Psoas muscle (tissue), 8 donors: ENCODE data around the gene TRIM40. TPM values are rescaled to one million over a fixed set of nuclear protein-coding genes. Genes with fewer than 3 reads are reported as not detected.

Experiments
- ATAC-seq, 4 donors: fragments of 200-7000 bp; cut with Tn5 transposase; one replicate each; pipeline ENCODE4 v1.9.1; 2020; ENCODE audit warnings: moderate library complexity in 3 of 4, mild to moderate bottlenecking in 2 of 4
- DNase-seq, 2 donors: peaks; one replicate each; pipeline ENCODE4 v3.0.0-alpha.2; 2020
- H3K27ac ChIP-seq: fragments of 200-600 bp; one replicate; pipeline ENCODE4 v1.8.0; 2022
- H3K27me3 ChIP-seq, 3 donors: fragments of 200-600 bp in 1 of 3; one replicate each; pipeline versions ENCODE4 v1.6.1 to v1.8.0; 2013 to 2022; ENCODE audit warnings: low read length in 2 of 3, mild to moderate bottlenecking in 2 of 3, moderate library complexity in 1 of 3; ENCODE audit not compliant: insufficient read depth in 3 of 3
- H3K36me3 ChIP-seq, 2 donors: fragments of 200-600 bp in 1 of 2; one replicate each; pipeline versions ENCODE4 v1.6.1 to v1.8.0; 2013 to 2022; ENCODE audit warnings: low read depth in 1 of 2, mild to moderate bottlenecking in 1 of 2, moderate library complexity in 1 of 2; ENCODE audit not compliant: insufficient read depth in 1 of 2
- H3K4me1 ChIP-seq: fragments of 200-600 bp; one replicate; pipeline ENCODE4 v1.8.0; 2022
- H3K4me3 ChIP-seq: fragments of 200-600 bp; one replicate; pipeline ENCODE4 v1.8.0; 2022; ENCODE audit warnings: mild to moderate bottlenecking
- H3K9me3 ChIP-seq: fragments of 200-600 bp; one replicate; pipeline ENCODE4 v1.8.0; 2022
- CTCF ChIP-seq: fragments of 200-600 bp; IDR thresholded peaks from one replicate; pipeline ENCODE4 v1.8.0; 2022; ENCODE audit warnings: antibody characterized with exemption
- WGBS, 3 donors: extraction: QIAGEN DNeasy Blood & Tissue Kit; methylation state at CpG; one replicate each; pipeline versions ENCODE4 v1.1.6 to v1.1.7; 2013; 5-methylcytosine and 5-hydroxymethylcytosine counted together
- intact Hi-C, 2 donors: fragments of 100-400 bp; cut with DNase I; formaldehyde crosslinking; loops; one replicate each; pipeline versions ENCODE4 v1.11.0 to v1.14.2; 2022
- polyA plus RNA-seq, 3 donors: library from polyadenylated mRNA; stranded (reverse); fragments of 200-250 nt; gene quantifications; one replicate each; pipeline ENCODE4 v1.2.3, GENCODE V29; 2013
- total RNA-seq, 4 donors: library from RNA; stranded (reverse); fragmentation: NEBNext Ultra II Directional in 2 of 4; extraction: Animal tissue kit (Norgen Biotek cat#: 25700) in 2 of 4; gene quantifications; one replicate each; pipeline versions ENCODE4 v1.2.1 to v1.2.4, GENCODE V29; 2021 to 2023
- donor health status: healthy with polysubstance abuse.
- donor health status: DM: no; HTN: no; CAD: no; lungs with moderate emphysema.
- donor health status: Bipolar disorder and iron deficiency.
- donor health status: healthy.
- donor health status: DM: yes; HTN: yes; CAD: no.
- donor health status: DM: no; HTN: no; CAD: no.
- donor health status: DM: no; HTN: no; CAD: no.
- donor health status: DM: yes; HTN: yes; CAD: no.

The TRIM40 gene
- total and polyA plus RNA-seq, 7 donors = 0.03 TPM; not detected in 6

GRCh38 chr6:30178837-30179236 lies 42.9 kb downstream of the TRIM40 start:
- H3K27me3 ChIP-seq = peaks cover 0 to 27% (median 5%) of the 10 kb centered on the region in 3 donors
- DNase-seq = no peak
- H3K27ac ChIP-seq = no peak overlapping the region
- intact Hi-C loops = no loop called here
- no peak for TF ChIP-seq CTCF
- no peaks in the 10 kb centered on the region for H3K4me1 ChIP-seq
- ATAC-seq = no peak
- 0 to 92% (median 46%) methylated on average over 1 of the region's 1 CpG for WGBS, 3 donors
- H3K36me3 ChIP-seq = no peaks in the 10 kb centered on the region
- H3K4me3 ChIP-seq = no peak overlapping the region
- H3K9me3 ChIP-seq = no peaks in the 10 kb centered on the region

GRCh38 chr6:30180145-30180544 lies 44.2 kb downstream of the TRIM40 start:
- DNase-seq (no peak), ATAC-seq (no peak)
- intact Hi-C loops = no loop called here
- Histone ChIP-seq H3K9me3 (no peaks in the 10 kb centered on the region), H3K4me3 (no peak overlapping the region), H3K4me1 (no peaks in the 10 kb centered on the region), H3K36me3 (peaks cover 0 to 5% of the 10 kb centered on the region in 2 donors), H3K27ac (no peak overlapping the region), H3K27me3 (peaks cover 0 to 17% (median 2%) of the 10 kb centered on the region in 3 donors)
- no peak for TF ChIP-seq CTCF
- WGBS, 3 donors = 90 to 93% (median 92%) methylated on average over 1 of the region's 1 CpG

- TF ChIP-seq CTCF = no peak
- Histone ChIP-seq H3K4me1 (no peaks in the 10 kb centered on the region), H3K27ac (no peak overlapping the region), H3K36me3 (peaks cover 7 to 44% of the 10 kb centered on the region in 2 donors), H3K4me3 (no peak overlapping the region), H3K9me3 (no peaks in the 10 kb centered on the region), H3K27me3 (peaks cover 0 to 1% (median 0%) of the 10 kb centered on the region in 3 donors)
- ATAC-seq (no peak), DNase-seq (no peak)
- 71 to 94% (median 90%) methylated on average over 5 of the region's 5 CpGs for WGBS, 3 donors
- intact Hi-C loops = no loop called here
Observed at GRCh38 chr6:30184417-30185031, 48.6 kb downstream of the TRIM40 start.

- Histone ChIP-seq H3K27ac (no peak overlapping the region), H3K9me3 (no peaks in the 10 kb centered on the region), H3K4me1 (no peaks in the 10 kb centered on the region), H3K36me3 (peaks cover 18 to 58% of the 10 kb centered on the region in 2 donors), H3K27me3 (no peaks in the 10 kb centered on the region), H3K4me3 (no peak overlapping the region)
- DNase-seq (no peak), ATAC-seq (no peak)
- intact Hi-C loops = no loop called here
- 92 to 96% (median 94%) methylated on average over 20 of the region's 20 CpGs for WGBS, 3 donors
- TF ChIP-seq CTCF = no peak
Observed at GRCh38 chr6:30185846-30186484, 50.0 kb downstream of the TRIM40 start.
